Superior temporal gyrus (tissue), 1 donor: ENCODE measurements around the gene ARHGAP12.
"Not testable (repeated sequence)": the region's sequence is repeated elsewhere in the genome, so short reads cannot be mapped to it uniquely, and the experiment has no call there.

Experiments
- DNase-seq: peaks from one replicate; pipeline ENCODE4 v3.0.0-alpha.2; 2016; ENCODE audit errors: extremely low spot score

ARHGAP12 gene

GRCh38 chr10:31928549-31929260 lies at the start of gene ARHGAP12:
Gene ARHGAP12 (minus strand): TSS chr10:31928831. CDS start chr10:31908855, 19,976 bp downstream.
- DNase-seq = peak; percentile 58

- DNase-seq = no peak
These were observed 49.5 kb upstream of the ARHGAP12 start for GRCh38 chr10:31978156-31978483.

- peak; percentile 71 for DNase-seq
These were observed 49.0 kb upstream of the ARHGAP12 start for GRCh38 chr10:31977440-31978155.

- no peak for DNase-seq
These were observed 46.6 kb upstream of the ARHGAP12 start for GRCh38 chr10:31975157-31975765.

- DNase-seq = no peak
These were observed 45.9 kb upstream of the ARHGAP12 start for GRCh38 chr10:31974434-31975124.

GRCh38 chr10:31972519-31973041 lies 43.9 kb upstream of the ARHGAP12 start:
- DNase-seq = no peak

- not testable (repeated sequence) for DNase-seq
These were observed 41.2 kb upstream of the ARHGAP12 start for GRCh38 chr10:31969847-31970246.

GRCh38 chr10:31963589-31963980 lies 35.0 kb upstream of the ARHGAP12 start:
- no peak for DNase-seq

GRCh38 chr10:31962826-31963588 lies 34.4 kb upstream of the ARHGAP12 start:
- no peak for DNase-seq

- no peak for DNase-seq
These were observed 32.8 kb upstream of the ARHGAP12 start for GRCh38 chr10:31961277-31962074.

GRCh38 chr10:31959461-31960173 lies 31.0 kb upstream of the ARHGAP12 start:
- DNase-seq = no peak

GRCh38 chr10:31958856-31959255 lies 30.2 kb upstream of the ARHGAP12 start:
- no peak for DNase-seq

- no peak for DNase-seq
These were observed 27.7 kb upstream of the ARHGAP12 start for GRCh38 chr10:31956200-31956946.

GRCh38 chr10:31954410-31955191 lies 26.0 kb upstream of the ARHGAP12 start:
- no peak for DNase-seq

- no peak for DNase-seq
These were observed 24.8 kb upstream of the ARHGAP12 start for GRCh38 chr10:31953480-31953879.

- no peak for DNase-seq
These were observed 24.4 kb upstream of the ARHGAP12 start for GRCh38 chr10:31953080-31953479.

GRCh38 chr10:31952066-31952465 lies 23.4 kb upstream of the ARHGAP12 start:
- no peak for DNase-seq

- DNase-seq = no peak
These were observed 20.6 kb upstream of the ARHGAP12 start for GRCh38 chr10:31949266-31949665.
